LNCaP clone FGC (cell line): Measurements from ENCODE around the gene SEMA4B.

Experiments used
- DNase-seq: peaks from one replicate; pipeline ENCODE4 v3.0.0-alpha.2; 2011; ENCODE audit warnings: low read depth
- H3K4me3 ChIP-seq: 2 replicates; pipeline ENCODE4 v1.5.1; 2011; ENCODE audit warnings: mild to moderate bottlenecking, low read depth, low read length, control low read depth
- CTCF ChIP-seq: IDR thresholded peaks from 2 replicates; pipeline ENCODE4 v1.5.1; 2012; ENCODE audit warnings: mild to moderate bottlenecking; ENCODE audit not compliant: control insufficient read depth, insufficient read depth; ENCODE audit errors: extremely low read depth

The SEMA4B gene

GRCh38 chr15:90222547-90222946 is 21.4 kb downstream of the SEMA4B start:
- no peak for DNase-seq
- H3K4me3 ChIP-seq, result no peak overlapping the region
- no peak for TF ChIP-seq CTCF

GRCh38 chr15:90223441-90224165 is 22.5 kb downstream of the SEMA4B start:
- no peak for TF ChIP-seq CTCF

GRCh38 chr15:90225047-90225446 is 23.9 kb downstream of the SEMA4B start:
- H3K4me3 ChIP-seq, result no peak overlapping the region
- DNase-seq, result no peak
- TF ChIP-seq CTCF, result no peak

More at GRCh38 chr15:90223441-90224165, 22.5 kb downstream of the SEMA4B start:
- no peak for DNase-seq
- H3K4me3 ChIP-seq, result no peak overlapping the region

GRCh38 chr15:90225504-90226234 is 24.5 kb downstream of the SEMA4B start:
- no peak for TF ChIP-seq CTCF
- no peak for DNase-seq
- no peak overlapping the region for H3K4me3 ChIP-seq

GRCh38 chr15:90227336-90227735 is 26.2 kb downstream of the SEMA4B start:
- no peak for DNase-seq
- H3K4me3 ChIP-seq, result no peak overlapping the region
- no peak for TF ChIP-seq CTCF

- no peak for DNase-seq
- TF ChIP-seq CTCF, result no peak
- H3K4me3 ChIP-seq, result no peak overlapping the region
These were observed 27.0 kb downstream of the SEMA4B start for GRCh38 chr15:90227816-90228772.
